Dermis blood vessel endothelial cell (primary cell): ENCODE results near the gene FHIT. TPM values are rescaled to one million over a fixed set of nuclear protein-coding genes. Genes with fewer than 3 reads are reported as not detected.
"Not testable (repeated sequence)": the region's sequence is repeated elsewhere in the genome, so short reads cannot be mapped to it uniquely, and the experiment has no call there.

Experiments used
- DNase-seq: peaks from one replicate; pipeline ENCODE4 v3.0.0; 2010
- total RNA-seq: library from RNA; depleted of rRNA; stranded (reverse); fragments of >200 nt; gene quantifications from 2 replicates; pipeline ENCODE4 v1.2.3, GENCODE V29; 2014

FHIT gene
- total RNA-seq, 1 donor from 2014 or later, result 0.51 TPM

DNA sequence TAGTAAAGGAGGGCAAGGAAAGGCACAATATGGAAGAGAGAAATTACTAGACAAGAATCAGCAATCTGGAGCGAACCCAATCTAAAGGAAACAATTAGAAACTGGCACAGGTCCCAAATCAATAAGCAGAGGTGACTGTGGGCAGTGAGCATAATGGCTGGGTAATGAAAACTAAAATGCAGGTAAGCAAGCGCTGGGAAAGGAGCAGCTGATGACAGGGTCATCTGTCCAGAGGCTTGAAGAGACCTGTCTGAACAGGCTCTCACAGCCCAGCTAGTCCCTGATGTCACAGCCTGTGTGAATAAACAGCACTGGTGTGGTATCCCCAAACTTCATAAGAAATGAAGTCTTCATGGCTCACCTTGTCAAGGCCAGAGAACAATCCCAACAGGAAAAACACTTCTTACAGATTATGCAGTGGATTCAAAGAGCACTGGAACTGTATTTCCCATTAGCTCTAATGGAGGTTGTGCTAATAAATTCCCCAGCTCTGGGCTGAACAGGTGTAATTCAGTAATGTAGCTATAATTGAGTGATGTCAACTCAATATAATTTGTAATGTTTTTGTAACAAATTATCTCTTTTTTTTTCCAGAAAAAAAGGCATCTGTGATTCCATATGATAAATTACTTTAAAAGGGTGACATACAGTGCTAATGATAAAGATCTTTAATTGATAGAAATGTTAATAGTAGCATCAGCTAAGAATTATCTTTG is 197.3 kb downstream of the FHIT start:
- no peak for DNase-seq

DNA sequence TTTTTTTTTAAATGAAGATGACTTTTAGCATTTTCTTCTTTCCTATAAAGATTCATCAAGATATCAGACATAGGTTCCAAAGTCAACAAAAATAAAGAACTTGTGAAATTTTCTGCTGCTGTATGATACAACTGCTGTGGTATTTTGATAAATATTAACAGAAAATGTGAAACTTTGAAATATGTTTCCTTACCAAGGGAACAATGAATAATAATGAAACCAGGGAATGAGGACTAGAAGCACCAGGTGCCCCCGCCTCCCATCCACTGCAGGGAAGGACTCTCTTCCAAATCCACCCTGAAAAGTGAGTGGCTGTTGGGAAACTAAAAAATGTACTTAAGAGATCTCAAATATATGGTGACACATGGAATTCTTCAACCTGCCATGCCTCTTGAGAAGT is 198.4 kb downstream of the FHIT start:
- no peak for DNase-seq

DNA sequence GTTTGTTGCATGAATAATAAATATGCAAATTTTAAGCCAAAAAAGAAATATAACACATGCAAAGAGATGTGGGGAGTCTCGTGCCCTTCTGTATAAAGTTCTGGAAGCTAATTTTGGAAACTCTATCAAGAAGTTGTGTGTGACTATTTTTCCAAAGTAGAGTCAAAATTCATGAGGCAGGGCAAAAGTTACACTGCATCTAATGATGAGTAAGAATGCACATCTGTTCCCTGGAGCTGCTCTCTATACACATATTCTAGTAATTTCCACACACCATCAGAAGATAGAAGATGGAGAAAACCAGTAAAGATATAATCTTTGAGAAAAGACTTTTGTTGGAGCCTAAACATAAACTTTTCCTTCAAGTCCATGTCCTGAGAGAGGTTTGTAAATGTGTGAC is 199.6 kb downstream of the FHIT start:
- DNase-seq, result no peak

DNA sequence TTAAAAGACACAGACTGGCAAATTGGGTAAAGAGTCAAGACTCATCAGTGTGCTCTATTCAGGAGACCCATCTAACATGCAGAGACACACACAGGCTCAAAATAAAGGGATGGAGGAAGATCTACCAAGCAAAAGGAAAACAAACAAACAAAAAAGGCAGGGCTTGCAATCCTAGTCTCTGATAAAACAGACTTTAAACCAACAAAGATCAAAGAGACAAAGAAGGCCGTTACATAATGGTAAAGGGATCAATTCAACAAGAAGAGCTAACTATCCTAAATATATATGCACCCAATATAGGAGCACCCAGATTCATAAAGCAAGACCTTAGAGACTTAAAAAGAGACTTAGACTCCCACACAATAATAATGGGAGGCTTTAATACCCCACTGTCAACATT is 206.1 kb downstream of the FHIT start:
- DNase-seq, result not testable (repeated sequence)

DNA sequence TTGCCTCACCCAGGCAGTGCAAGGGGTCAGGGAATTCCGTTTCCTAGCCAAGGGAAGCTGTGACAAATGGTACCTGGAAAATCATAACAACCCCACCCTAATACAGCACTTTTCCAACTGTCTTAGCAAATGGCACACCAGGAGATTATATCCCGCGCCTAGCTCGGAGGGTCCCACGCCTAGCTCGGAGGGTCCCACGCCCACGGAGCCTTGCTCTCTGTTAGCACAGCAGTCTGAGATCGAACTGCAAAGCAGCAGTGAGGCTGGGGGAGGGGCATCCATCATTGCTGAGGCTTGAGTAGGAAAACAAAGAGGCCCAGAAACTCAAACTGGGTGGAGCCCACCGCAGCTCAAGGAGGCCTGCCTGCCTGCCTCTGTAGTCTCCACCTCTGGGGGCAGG is 208.1 kb downstream of the FHIT start:
- DNase-seq, result no peak

DNA sequence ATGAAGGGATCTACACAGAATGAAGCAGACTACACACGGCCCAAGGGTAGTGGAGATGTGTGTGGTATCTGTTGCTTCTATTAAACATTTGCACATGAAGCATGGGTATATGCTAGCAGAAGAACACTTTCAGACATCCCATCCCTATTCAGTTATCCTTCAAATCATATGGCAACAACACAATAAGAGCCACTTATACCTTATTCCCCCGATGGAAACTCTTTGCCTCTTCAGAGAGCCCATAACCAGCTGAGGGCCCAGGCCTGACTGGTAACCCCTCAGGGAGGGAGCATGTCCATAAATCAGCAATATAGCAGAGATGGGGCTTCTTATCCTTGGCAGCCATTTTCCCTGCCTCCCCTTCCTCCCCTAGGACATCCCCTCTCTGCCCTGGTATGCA is 210.6 kb downstream of the FHIT start:
- DNase-seq, result no peak

DNA sequence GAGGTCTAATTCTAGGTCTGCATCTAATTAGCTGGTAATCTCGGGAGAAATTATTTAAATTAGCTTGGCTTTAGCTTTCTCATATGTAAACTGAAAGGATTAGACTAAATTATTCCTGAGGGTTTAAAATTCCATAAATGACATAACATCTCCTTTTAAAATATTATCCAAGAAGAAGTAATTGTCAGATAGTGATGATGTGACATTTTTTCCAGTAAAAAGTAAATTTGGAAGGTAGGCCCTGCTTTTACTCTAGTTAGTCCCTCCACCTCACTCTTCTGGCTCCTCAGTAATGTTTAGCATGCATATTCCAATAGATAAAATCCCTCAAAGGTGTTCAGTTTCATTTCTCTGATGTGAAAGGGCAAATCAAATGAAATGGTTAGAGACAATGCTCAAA is 215.7 kb downstream of the FHIT start:
- DNase-seq, result no peak

DNA sequence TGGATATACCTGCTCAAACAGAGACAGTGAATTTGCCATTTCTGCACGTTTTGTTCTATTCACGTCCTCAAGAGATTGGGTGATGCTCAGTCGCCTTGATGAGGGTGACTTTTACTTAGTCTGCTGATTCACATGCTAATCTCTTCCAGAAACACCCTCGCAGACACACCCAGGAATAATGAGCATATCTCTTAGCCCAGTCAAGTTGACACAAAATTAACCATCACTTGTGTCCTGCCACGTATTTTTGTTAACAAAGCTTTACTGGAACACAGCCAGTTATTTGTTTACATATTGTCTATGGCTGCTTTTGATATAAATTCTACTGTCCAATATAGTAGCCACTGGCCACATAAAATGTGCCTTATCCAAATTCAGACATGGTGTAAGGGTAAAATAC is 218.3 kb downstream of the FHIT start:
- no peak for DNase-seq

DNA sequence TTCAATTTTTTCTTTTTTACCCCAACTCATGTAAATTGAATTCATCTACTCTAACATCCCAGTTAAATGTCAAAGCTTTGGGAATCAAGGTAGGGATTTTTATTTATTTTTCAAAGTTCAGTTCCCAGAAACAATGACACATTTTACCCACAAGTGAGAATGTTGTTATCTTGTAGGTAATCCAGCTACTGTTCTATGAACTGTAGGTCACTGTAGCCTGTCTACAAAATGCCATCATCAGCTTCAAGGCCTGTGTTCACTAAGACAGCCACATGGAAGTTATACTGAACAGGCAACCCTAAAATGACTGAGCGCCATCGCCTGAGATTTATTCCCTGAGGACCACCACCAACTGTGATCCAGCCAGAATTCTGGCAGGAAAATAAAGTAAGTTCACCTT is 219.7 kb downstream of the FHIT start:
- DNase-seq, result no peak

DNA sequence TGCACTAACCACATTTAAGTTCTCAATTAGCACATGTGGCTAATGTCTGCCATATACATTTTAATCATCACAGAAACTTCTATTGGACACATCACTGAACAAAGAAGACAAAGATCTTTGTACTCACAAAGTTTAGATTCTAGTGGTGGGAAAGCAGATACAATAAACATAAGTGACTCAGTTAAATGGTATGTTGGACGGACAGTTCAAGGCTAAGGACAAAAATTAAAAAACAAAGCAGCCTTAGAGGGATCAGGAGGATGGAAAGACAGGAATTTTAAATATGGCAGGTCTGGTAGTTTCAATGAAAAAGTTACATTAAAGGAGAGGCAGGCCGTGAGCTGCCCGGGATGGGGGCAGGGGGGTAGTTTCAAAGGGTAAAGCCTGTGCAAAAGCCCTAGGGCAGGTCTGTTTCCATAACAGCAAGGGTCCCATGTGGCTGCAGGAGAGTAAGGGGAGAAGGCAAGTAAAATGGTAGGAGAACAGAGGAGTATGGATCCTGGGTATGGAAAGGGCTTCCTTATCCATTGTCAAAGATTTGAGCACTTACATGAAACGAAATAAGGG is 220.7 kb downstream of the FHIT start:
- DNase-seq, result no peak

DNA sequence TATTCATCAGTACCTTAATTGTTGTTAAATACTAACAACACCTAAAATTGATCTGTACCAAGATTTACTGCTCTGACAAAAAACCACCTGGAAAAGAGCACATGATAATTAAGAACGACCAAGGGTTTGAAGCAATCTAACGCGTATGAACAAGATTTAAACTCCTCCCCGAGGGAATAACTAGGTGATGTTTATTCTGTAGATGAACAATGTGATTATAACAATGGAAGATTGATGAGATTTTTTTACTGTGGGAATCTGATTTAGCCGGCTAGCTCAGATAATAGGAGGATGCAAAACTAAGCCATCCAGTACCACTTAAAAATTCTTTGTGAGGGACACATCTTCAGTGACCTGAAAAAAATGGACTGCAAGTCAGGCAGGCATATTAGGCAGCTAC is 222.1 kb downstream of the FHIT start:
- DNase-seq, result no peak

DNA sequence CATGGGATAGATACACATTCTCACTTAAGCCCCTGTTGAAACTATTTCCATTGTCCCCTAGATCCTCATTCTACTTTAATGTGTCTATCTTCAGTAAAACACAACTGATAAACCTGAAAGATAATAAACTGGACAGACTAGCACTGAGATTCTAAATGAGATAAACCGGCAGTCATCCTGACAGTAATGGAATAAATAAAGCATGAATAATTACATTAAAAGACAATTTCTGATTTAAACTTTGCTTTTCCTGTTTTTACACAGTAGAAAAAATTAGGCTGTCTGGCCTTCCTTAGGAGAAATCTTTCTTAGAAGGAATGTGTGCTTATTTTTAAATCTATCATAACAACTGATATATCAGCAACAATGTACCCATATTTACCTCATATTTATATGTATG is 232.4 kb downstream of the FHIT start:
- no peak for DNase-seq

DNA sequence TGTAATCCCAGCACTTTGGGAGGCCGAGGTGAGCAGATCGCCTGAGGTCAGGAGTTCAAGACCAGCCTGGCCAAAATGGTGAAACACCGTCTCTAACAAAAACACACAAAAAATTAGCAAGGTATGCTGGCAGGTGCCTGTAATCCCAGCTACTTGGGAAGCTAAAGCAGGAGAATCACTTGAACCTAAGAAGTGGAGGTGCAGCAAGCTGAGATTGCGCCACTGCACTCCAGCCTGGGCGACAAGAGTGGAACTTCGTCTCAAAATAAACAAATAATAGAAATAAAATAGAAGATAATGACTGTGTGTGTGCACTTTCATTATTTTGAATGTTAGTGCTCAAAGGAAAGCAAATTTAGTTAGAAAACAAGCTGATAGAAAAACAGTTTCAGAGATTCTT is 234.2 kb downstream of the FHIT start:
- DNase-seq, result not testable (repeated sequence)

DNA sequence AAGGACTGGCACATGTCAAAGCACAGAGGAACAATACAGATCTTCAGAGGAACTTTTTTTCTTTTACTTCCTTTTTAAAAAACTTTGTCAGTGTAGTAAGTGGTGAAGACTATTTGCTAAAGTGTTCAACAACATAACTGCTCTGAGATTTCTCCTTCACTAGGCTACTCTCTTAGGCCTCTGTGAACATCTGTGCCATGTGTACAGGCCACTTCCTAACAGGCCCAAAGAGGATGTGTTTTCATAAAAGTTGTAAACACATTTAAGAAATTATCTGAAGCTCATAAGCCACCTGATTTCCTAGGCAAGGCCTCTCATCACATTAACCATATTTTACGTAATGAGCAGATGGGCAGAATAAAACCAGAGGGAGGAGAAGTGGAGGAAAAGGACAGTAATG is 235.4 kb downstream of the FHIT start:
- no peak for DNase-seq

DNA sequence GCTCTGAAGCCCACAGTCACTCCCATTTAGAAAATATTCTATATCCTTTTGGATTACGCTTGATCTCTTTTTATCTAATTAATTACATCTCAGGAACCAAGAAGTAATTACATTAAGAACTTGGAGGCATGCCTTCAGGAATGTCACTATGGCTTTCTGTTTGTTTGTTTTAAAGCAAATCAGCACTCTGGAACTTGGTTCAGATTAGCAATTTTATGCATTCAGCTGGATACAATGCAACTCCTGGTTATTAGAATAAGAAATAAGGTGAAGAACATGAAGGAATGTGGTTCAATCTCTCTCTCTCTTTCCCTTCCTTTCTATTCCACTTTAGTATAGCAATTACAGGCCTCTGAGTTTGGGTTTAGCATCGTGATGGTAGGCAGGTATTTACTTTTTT is 235.8 kb downstream of the FHIT start:
- no peak for DNase-seq

DNA sequence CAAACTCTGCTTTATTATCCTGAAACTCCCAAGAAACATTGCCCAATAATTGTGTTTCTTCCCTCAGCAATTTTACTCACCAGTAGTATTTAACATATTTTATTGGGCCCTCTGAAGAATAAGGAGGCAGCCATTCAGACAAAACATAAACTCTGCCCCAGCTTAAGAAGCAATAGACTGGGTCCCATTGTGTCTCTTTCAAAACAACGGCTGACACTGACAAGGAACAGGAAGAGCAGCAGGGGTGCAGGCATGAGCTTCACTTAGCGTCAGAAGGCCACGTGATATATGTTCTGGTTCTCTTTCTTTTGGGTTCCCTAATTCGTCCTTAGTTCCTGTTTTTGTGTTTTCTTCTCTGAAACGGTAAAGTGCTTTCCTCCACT is 242.3 kb downstream of the FHIT start:
- DNase-seq, result no peak

DNA sequence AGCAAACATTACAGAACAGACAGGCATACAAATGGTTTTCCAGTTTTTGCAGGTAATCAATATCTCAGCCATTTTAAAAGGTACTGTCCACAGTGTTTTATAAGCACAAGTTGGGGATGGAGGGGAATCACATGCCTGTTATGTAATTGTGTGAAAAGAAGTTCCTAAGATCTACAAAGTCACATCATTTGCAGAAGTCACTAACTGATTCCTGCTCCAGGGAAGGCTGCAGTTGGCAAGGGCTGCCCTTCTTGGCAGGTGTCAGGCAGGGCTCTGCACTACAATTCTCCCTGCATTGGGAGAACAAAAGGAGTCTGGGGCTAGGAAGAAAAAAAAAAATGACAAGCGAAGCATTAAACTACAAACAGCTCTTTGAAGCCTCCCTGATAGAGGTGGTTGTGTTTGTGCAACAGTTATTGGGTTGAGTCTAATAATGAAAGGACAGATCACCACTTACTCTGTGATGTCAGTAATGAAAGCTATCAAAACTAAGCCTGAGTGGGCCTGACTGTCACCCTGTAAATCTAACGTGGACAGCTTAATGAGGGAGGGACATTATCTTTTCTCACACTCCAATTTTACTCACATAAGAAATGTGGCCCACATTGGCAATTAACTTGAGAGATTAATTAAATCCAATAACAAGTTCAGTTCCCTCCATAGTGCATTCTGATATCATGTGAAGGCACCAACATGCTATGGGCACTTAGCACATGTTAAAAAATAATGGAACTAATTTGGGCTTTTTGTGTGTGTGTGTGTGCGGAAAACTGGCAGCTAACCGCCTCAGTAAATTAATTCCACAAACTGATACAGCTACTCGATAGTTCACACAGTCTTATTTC is 242.9 kb downstream of the FHIT start:
- no peak for DNase-seq

DNA sequence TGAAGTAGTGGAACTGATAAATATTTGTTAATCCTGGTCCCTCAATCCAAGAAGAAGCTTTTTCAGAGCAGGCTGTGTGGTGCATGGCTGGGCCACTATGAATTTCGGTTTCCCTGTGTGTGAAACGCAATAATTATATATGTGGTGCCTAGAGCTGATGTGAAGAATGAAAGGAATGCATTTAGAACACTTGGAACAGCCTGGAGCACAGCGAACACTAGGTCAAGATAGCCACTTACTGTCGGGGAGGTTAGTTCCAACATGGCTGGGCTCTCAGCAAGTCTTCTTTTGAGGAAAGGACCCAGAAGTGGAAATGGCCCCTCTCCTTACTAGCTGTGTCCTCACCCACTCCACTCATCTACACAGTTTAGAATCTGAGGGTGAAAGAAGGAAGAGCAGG is 245.7 kb downstream of the FHIT start:
- DNase-seq, result no peak

DNA sequence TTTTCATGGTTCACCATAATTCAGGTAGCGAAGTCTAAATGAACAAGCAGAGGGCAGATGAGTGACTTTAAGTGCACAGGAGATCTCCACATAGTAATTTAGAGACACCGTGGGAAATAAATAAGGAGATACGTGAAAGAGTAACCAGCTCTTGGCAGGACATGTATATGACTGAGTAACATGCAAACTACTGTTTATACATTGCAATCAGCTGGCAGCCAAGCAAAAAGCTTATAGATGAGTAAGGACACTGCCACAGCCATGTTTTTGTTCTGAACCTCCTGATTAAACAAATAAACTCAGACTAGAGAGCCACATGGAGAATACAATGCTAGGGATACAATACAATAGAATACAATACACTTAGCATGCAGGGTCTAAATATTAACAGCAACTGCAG is 252.4 kb downstream of the FHIT start:
- no peak for DNase-seq

DNA sequence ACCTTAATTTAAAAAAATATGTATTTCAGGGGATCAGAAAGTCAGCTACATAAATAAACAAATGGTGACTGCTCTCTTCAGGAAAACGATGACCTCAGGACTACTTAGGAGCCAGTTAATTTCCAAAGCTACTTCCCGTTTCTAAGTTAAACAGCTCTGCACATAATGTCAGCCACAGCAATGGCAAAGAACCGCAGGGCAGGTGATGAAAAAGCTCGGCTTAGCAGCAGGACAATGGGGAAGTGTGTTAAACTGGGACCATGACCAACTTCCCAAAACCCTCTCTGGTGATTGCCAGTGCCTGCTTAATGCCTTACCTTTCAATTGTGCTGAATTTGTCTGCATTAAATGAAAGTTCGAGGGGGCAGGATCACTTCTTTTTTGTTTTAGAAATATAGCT is 258.9 kb downstream of the FHIT start:
- DNase-seq, result no peak

DNA sequence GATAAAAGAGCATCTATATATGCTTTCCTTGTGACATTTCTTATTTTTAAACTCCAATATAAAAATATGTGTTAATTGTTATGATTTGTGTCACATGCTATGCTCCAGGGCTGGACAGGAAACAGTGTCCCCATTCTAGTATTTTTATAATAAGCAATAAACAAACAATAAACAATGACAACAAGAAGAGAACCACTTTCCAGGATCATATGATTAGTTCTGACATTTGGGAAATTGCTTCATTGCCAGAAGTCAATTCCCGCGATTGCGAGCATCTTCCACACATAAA is 260.9 kb downstream of the FHIT start:
- DNase-seq, result no peak

DNA sequence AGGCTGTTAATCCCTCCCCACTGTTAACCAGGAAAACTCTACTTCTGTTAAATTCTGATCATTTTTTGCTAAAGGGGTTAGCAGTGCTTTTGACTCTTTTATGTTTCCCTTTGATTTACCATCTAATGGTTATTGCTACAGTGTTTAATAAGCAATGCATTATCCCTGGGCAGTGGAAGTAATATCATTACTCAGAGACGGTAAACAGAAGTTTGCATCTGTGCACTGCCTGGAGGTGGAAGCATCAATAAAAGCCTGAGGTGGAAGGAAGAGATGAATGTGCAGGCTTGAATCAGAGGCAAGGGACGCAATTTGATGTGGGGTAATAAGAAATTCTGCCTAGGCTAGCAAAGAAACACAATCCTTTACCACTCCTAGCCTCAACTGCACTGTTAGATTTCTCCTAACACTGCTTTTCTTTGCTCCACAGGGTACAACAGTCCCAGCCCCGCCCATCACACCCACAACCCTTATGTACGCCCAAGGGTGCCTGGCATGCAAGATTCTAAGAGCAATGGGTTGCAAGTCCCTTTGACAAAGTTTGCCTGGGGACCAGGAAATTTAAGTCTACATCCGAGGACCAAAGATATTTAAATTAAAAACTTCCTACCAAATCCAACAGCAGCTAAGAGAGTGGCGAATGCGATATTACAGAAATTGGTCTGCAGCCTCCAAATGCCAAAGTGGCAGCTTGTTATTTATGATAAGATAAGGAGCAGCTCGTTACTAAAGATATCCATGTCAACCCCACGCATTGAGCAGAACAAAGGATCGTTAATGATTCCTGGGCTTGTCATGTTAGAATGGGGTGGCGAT is 261.4 kb downstream of the FHIT start:
- no peak for DNase-seq

DNA sequence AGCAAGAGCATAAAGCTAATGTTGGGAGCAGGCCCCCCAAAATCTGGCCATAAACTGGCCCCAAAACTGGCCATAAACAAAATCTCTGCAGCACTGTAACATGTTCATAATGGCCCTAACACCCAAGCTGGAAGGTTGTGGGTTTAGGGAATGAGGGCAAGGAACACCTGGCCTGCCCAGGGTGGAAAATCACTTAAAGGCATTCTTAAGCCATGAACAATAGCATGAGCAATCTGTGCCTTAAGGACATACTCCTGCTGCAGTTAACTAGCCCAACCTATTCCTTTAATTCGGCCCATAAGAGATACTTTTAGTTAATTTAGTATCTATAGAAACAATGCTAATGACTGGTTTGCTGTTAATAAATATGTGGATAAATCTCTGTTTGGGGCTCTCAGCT is 264.1 kb downstream of the FHIT start:
- not testable (repeated sequence) for DNase-seq
